ENCODE data around the gene OR9G1.

- TF ChIP-seq, protein P1, sequence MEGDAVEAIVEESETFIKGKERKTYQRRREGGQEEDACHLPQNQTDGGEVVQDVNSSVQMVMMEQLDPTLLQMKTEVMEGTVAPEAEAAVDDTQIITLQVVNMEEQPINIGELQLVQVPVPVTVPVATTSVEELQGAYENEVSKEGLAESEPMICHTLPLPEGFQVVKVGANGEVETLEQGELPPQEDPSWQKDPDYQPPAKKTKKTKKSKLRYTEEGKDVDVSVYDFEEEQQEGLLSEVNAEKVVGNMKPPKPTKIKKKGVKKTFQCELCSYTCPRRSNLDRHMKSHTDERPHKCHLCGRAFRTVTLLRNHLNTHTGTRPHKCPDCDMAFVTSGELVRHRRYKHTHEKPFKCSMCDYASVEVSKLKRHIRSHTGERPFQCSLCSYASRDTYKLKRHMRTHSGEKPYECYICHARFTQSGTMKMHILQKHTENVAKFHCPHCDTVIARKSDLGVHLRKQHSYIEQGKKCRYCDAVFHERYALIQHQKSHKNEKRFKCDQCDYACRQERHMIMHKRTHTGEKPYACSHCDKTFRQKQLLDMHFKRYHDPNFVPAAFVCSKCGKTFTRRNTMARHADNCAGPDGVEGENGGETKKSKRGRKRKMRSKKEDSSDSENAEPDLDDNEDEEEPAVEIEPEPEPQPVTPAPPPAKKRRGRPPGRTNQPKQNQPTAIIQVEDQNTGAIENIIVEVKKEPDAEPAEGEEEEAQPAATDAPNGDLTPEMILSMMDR (optimal IDR thresholded peaks at IDR 0.05 in 1 of 3, IDR thresholded peaks at IDR 0.05 in 1 of 3, conservative IDR thresholded peaks at IDR 0.05 in 1 of 3; ENCODE audit: extremely low read depth in 1 of 3, insufficient read depth in 2 of 3, low read length in 3 of 3), result no peak
- TF ChIP-seq EZH2 (IDR thresholded peaks at IDR 0.05; ENCODE audit: low read length), result no peak
Observed at GRCh38 chr11:56716379-56716854, 17.5 kb downstream of the OR9G1 start.
